GM15510 (cell line): ENCODE measurements around the gene STARD3.
A peak's percentile ranks its signal among the peaks of the same experiment; 100 is the strongest.

Source experiments
- POLR2A ChIP-seq: IDR thresholded peaks from 3 replicates; pipeline ENCODE4 v1.6.1; 2011; ENCODE audit warnings: borderline replicate concordance; ENCODE audit not compliant: insufficient read length; ENCODE audit errors: extremely low read depth

STARD3 gene

DNA sequence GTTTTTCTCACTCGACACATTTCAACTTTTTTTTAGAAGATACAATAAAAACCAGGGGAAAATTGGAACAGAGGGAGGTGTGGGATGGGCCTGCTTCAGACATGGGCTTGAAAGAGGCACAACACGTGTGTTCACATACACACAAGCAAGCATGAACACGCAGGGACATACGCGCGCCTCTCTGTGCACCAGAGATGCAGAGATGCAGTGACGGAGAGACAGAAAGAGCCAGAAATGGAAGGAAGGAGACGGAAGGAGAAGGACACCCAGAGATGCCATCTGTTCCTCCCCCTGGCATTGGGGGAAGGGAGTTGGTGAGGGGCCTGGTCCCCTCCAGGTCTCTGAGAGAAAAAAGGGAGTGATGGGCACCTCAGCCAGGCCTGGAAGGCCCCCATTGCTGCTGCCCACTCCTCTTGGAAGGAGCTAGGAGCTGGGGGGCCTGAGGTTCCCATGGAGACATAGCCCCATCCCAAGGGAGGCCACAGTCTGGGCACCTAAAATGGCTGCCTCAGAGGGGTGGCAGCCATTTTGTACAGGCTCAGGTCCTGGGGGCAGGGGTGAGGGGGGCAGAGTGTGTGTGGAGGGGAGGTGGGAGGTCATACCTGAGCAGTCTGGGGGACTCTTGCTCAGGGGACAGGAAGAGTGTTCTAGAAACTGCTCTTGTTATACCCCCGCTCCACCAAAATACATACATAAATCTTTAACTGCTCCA, 25.4 kb upstream of the STARD3 start:
- no peak for TF ChIP-seq POLR2A

DNA sequence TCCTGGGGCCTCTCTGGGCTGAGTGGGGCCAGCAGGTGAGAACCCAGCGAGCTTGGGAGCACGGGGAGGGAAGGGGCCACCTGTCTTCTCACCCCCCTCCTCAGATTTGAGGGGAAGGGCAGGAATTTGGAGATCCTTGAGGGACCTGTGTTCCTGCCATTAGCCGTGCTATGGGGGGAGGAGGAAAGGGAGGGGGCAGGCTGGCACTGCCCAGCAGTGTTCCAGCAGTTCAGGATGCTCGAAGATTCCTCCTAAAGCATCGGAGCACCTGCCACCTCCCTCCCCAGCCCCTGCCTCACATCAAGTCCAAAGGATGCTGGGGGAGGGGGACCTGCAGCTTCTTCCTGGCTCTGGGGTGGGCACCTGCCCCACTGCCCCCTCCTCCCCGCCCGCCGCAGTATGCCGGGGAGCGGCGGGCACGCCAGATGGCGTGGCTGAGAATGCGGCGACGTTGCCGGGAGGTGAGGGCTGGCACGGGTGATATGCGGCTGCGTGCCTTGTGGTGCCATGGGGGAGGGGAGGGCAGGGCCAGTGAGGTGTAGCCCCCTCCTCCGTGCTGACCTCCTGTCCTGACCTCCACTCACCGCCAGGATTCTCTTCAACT, 24.6 kb upstream of the STARD3 start:
- no peak for TF ChIP-seq POLR2A

DNA sequence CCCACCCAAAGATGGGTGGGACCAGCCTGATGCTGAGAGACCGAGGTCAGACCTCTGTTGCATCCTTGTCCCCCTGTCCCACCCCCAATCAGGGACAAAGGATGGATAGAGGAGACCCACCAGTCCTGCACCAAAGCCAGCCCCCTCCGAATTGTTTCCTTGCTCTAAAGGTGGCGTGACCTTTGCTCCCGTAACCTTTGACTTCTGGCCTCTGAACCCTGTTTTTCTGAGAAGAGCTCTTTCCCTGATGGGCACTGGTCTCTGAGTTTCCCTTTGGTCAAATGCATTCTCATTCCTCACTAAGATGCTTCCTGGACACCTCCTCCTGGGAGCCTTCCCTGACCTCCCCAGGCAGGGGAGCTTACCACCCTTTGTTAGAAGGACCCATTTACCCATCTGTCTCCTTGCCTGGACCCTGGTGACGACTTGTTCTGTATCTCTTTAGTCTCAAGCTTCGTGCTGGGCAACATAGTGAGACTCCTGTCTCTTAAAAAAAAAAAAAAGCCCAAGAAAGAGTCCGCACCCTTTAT, 23.9 kb upstream of the STARD3 start:
- TF ChIP-seq POLR2A, result no peak

DNA sequence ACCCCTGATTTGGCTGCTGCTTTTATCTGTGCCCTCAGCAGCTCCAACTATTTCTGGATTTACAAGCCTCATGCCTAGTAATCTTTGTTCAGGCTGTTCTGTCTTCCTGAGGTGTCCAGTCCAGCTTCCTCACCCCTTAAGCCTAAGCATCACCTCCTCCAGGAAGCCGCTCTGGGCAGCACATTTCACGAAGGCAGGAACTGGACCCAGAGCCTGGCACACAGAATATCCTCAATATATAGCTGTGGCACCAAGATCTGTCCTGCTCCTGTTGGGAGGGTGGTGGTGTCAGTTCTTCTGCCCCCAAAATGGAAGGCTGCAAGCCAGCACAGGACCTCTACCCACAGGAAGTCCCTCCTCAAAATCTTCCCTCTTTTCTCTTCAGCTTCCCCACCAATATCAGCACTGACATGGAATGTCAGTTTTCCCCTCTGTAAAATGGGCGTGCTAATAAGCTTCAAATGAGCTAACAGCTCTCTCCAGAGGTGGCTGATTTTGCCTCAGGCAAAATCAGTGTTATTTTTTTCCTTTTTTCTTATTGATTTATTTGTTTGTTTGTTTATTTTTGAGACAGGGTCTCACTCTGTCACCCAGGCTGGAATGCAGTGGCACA, 22.3 kb upstream of the STARD3 start:
- no peak for TF ChIP-seq POLR2A

DNA sequence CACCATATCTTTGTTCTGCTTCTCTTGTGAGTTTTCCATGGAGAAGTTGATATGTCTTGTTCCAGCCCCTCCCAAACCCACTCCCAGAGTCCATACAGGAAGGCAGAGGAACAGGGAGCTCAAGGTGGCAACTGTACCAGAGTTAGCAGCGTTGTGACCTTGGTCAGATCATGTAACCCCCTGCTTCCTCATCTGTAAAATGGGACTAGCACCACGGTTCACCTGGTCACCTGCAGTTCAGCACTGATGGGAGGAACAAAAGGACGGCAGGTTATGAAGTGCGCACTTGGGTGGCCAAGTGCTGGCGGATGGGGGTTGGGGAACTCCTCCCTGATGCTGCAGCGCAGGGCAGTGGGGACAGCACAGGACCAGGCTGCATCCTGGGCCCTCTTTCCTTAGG, 21.5 kb upstream of the STARD3 start:
- no peak for TF ChIP-seq POLR2A

DNA sequence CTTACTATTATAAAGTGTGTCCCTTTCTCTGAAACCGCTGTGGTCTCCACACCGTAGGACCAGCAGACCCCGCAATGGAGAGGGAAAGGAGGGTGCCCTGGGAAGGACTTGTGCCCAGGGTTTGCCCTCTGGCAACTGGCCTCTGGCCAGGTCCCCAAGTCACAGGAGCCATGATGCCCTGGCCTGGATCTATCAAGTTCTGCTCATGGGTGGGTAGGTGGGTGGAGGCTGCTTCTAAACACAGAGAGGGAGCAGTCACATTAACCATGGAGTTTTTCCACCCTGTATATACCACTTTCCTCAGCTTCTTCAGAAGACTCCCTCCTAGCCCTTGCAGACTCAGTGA, 19.9 kb upstream of the STARD3 start:
- no peak for TF ChIP-seq POLR2A

DNA sequence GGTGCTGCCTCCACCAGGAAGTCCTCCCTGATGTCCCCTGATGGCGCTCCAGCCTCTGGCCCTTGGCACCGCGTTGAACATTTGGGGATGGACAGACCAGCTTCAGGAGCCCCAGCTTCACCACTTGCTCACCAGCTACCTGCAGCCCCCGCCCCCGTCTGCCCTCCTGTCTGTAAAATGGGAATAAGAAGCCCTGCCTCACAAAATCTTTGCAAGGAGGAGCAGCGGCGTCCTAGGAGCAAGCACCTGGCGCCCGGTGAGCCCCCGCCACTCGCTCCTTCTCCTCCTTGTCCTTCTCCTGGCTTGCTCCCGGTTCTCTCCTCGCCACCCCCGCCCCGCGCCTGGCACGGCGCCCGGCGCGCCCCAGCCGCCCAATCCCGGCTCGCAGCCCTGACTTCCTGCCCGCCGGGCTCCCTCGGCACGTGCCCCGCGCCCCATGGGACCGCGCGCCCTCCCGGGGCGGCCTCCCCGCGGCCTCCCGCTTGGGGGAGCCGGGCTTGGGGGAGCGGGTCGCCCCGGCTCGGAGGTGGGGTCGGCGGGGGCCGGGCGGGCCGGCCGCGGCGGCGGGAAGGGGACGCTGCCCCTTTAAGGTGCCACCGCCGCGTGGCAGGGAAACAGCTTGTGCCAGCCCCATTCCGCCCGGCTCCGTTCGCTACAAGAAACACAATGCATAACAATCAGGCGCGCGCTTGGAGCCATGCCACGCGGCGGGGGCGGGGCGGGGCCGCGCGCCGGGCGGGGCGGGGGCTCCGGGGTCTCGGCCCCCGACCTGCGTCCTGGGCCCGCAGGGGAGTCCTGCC, 19.3 kb upstream of the STARD3 start:
- TF ChIP-seq POLR2A, result peak; percentile 26

DNA sequence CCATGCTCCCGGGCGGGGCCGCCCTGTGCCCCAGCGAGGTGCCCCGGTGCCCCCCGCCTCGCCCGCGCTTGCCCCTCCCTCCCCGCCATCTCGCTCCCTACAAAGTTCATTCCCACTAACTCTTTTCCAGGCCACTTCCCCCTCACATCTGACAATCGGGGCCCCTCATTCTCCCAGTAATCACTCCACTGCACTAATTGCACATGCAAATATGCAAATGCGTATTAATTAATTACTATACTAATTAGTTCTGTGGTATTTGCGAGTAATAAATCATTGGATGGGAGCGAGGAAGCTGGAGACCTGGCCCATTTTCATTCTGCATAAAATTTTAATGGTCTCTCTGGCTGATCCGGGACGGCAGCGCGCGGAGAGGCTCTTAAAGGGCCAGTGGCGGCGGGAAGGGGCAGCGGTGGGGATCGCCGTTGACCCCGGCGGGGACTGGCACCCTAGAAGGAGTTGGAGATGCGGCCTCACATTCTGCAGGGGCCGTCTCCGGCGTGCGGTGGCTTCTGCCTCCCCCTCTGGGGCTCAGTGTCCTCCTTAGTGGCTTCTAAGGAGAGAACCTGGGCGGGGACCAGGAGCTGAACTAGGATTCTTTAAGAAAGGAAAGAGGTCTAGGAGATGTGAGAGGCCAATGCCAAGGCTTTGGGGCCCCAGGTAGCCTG, 18.6 kb upstream of the STARD3 start:
- TF ChIP-seq POLR2A, result no peak

DNA sequence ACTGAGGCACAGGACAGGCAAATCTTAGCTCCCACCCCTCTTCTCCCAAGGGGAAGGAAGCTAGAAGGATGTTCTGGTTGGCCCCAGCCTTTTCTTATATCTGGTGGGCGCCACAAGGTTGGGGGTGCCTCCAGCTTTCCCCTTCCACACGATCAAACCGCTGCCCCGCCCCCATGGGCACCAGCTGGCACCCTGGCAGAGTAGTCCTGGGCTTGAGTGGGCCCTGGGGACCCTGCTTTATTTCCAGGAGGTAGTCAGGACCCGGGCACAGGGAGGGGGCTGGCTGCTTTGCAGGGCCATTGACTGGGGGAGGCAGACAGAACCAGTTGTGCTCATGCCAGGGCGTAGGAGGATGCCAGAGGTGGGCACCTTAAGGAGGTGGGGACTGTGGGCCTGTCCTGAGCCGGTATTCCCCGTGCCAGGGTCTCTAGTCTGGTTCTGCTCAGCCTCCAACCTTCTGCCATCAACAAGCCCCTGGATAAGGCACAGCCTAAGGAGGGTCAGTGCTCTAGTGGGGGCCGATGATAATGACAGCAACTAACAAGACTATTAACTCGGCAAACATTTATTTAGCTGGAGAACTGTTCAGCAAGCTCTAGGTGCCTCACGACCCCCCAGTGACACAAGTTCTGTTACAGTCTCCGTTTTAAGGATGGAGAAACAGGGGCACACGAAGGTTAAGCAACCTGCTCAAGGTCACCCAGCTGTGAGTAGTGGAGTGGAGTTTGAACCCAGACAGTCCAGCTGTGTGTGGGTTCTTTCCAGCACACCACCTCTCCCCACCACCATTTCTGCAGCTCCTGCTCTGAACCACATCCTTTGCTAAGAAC, 17.8 kb upstream of the STARD3 start:
- no peak for TF ChIP-seq POLR2A

DNA sequence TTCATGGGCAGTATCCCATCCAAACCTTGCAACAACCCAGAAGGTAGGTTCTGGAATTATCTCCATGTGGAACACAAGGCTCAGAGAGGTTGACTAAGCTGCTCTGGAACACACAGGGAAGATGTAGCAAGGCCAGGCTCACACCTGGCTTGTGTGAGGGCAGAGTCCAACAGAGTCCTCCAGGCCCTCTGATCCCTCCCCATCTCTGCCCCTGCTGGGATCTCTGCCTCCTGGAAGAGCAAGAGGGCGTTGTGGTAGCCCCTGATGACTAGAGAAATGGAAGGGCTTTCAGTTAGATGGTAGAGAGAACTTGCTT, 17.2 kb upstream of the STARD3 start:
- TF ChIP-seq POLR2A, result no peak

DNA sequence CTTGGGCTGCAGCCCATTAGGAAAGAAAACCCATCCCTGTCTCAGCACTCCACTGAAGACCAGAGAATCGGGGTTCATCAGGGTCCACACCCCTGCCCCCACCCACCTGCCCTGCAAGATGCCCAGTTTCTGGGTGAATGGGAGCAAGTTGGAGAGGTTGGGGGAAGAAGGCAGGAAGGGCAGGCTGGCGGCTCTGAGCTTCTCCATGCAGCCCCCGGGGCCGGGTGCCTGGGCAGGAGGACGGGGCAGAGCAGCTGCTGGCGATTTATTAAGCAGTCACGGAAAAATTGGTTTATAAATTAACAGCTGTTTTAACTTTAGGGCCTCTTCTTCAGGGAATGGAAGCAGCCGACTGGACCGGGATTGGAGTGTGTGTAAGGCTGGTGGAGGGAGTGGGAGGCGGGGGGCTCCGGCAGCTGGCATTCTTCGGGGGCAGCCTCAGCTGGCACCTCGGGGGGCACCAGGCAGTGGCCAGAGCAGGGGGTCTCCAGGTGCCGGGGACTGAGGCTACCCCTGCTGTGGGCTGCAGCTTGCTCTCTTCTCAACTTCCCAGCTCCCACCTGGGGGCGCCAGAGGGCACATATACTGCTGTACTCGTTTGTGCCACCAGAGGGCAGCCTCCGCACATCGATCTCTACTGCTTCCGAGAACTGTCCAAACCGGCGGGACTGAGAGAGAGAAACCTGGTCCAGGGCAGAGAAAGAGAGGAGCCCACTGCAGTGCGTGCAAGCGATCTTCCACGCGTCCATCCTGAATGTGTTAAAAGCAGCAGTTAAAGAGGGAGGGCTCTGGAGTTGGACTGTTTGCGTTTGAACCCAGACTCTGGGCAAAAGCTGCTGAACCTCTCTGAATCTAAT, 15.2 kb upstream of the STARD3 start:
- TF ChIP-seq POLR2A, result no peak

DNA sequence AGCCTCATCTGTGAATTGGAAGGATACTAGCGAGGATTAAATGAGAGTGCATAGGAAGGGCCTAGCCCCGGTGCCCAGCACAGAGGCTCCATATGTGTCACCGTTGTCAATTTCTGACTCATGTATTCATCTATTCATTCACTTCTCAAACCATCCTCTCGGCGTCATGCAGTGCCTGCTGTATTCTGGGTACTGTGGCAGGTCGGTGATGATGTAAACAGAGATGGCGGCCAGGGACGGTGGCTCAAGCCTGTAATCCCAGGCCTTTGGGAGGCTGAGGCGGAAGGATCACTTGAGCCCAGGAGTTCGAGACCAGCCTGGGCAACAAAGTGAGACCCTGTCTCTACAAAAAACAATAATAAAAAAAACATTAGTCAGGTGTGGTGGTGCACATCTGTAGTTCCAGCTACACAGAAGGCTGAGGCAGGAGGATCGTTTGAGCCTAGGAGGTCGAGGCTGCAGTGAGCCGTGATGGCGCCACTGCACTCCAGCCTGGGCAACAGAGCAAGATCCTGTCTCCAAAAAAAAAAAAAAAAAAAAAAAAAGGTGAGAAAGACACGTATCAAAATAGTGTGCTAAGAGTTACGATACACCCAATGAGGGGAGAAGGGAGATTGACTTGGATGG, 14.5 kb upstream of the STARD3 start:
- no peak for TF ChIP-seq POLR2A
